GM12878 (cell line): ENCODE results near the gene PRM1. TPM values are rescaled to one million over a fixed set of nuclear protein-coding genes. Genes with fewer than 3 reads are reported as not detected.
A peak's percentile ranks its signal among the peaks of the same experiment; 100 is the strongest.

Experiments
- BCL11A ChIP-seq: IDR thresholded peaks from 2 replicates; pipeline ENCODE4 v1.6.1; 2011; ENCODE audit warnings: low read depth, low read length
- EGR1 ChIP-seq, 2 experiments: IDR thresholded peaks; 1 replicate in 1 of 2; 2 replicates in 1 of 2; pipeline ENCODE4 v1.6.1; 2011 to 2012; ENCODE audit warnings: low read depth in 2 of 2, low read length in 2 of 2, borderline replicate concordance in 1 of 2, mild to moderate bottlenecking in 1 of 2, moderate library complexity in 1 of 2
- POLR2A ChIP-seq: IDR thresholded peaks from 2 replicates; pipeline ENCODE4 v1.6.1; 2011; ENCODE audit warnings: low read depth, mild to moderate bottlenecking, low read length
- RBBP5 ChIP-seq: fragments of 200-600 bp; sonication (generic); conservative IDR thresholded peaks from 2 replicates; pipeline ENCODE4 v1.6.1; 2016
- TCF3 ChIP-seq: IDR thresholded peaks from 2 replicates; pipeline ENCODE4 v1.6.1; 2012; ENCODE audit warnings: low read depth, mild to moderate bottlenecking, low read length, borderline replicate concordance; ENCODE audit not compliant: insufficient read depth
- TCF7 ChIP-seq: IDR thresholded peaks from 2 replicates; pipeline ENCODE4 v1.6.1; 2014; ENCODE audit warnings: antibody characterized with exemption, borderline replicate concordance
- WRNIP1 ChIP-seq: IDR thresholded peaks from 2 replicates; pipeline ENCODE4 v1.6.1; 2011; ENCODE audit warnings: low read depth, low read length, improper control_type of control experiment, borderline replicate concordance
- polyA plus RNA-seq, 11 experiments: library from polyadenylated mRNA; depleted of rRNA in 4 of 11; unstranded in 6 of 11; stranded (reverse) in 5 of 11; fragments of >200 nt; fragmentation: Nextera tagmentation in 4 of 11; fragmentation: Illumina TruSeq in 1 of 11; extraction: Ambion mirVana in 4 of 11; extraction: Trizol in 1 of 11; gene quantifications; 1 replicate in 1 of 11; 2 replicates in 10 of 11; pipeline versions ENCODE4 v1.2.1 to v1.2.3, GENCODE V29; 2011 to 2016; ENCODE audit warnings: inconsistent platforms in 2 of 11, missing spikeins in 2 of 11, low read depth in 1 of 11
- total RNA-seq, 4 experiments: library from RNA; depleted of rRNA in 3 of 4; stranded (reverse); fragments of >200 nt in 3 of 4; fragmentation: Illumina TruSeq in 1 of 4; extraction: Trizol in 1 of 4; gene quantifications; 2 replicates each; pipeline versions ENCODE4 v1.2.1 to v1.2.3, GENCODE V29; 2013 to 2021
- TF ChIP-seq, protein P1 (sequence below): fragments of 450-650 bp; IDR thresholded peaks from 2 replicates; pipeline ENCODE4 v1.6.1; 2016; ENCODE audit warnings: mild to moderate bottlenecking
- TF ChIP-seq, protein P2 (sequence below): fragments of 450-650 bp; IDR thresholded peaks from 2 replicates; pipeline ENCODE4 v1.6.1; 2016; ENCODE audit warnings: mild to moderate bottlenecking
- TF ChIP-seq, protein P3 (sequence below): IDR thresholded peaks from 2 replicates; pipeline ENCODE4 v1.6.1; 2012; ENCODE audit warnings: low read length, inconsistent platforms
- TF ChIP-seq, protein P4 (sequence below): fragments of 450-650 bp; IDR thresholded peaks from 2 replicates; pipeline ENCODE4 v1.6.1; 2018; ENCODE audit warnings: borderline replicate concordance, mild to moderate bottlenecking; ENCODE audit not compliant: partially characterized antibody
- TF ChIP-seq, protein P5 (sequence below): IDR thresholded peaks from 2 replicates; pipeline ENCODE4 v1.6.1; 2012; ENCODE audit warnings: low read depth, low read length, improper control_type of control experiment
- TF ChIP-seq, protein P6 (sequence below): fragments of 450-650 bp; formaldehyde crosslinking; IDR thresholded peaks from 2 replicates; pipeline ENCODE4 v1.4.0; 2020; ENCODE audit warnings: mild to moderate bottlenecking, moderate library complexity

PRM1 gene
- total and polyA plus RNA-seq, 10 of the 15 experiments (the other 5 are each of a cell fraction or from before 2014, with no cell fraction given) = 0.20 TPM; not detected in 9

DNA sequence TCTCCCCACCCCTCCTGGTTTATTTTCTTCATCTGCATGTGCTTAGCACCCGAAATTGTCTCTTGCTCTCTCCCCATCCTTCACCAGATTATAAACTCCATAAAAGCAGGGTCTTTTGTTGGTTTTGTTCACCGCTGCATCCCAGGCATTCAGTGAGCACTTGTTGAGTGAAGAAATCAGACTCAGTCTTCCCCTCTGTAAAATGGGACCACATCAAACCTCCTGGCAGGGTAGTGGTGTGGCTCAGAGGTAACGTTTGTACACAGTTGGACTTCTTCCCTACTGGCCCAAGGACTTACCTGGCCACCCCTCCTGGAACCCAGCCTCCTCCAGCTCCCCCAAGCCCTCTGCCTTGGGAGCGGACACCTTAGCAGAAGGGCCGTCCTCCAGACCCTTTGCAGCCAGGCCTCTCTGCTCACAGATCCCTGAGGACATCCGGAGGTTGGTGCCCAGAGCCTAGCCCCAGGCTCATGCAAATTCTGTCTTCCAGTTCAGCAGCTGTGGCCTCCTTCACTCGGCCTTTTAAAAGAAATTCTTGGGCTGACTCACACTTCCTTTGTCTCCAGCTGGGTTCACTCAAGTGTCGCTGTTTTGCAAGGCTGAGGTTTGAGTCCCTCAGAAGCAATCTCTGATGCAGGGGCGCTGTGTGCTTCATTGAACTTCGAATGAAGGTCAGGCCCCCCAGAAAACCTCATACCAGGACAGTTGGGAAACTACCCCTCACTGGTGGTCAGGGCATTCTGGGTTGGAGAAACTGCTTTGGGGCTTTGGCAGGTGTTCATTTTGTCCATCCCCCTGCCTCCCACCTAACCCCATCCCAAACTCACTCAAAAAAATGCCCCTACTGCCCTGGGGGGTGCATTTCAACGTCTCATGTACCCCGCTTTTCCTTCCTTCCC, 47.3 kb upstream of the PRM1 start (continued):
- TF ChIP-seq EGR1 (IDR thresholded peaks at IDR 0.05; ENCODE audit: borderline replicate concordance in 1 of 2, low read depth in 2 of 2, low read length in 2 of 2) (0 out of 3 replicates have a peak, but pooled peaks of 1 of the 2 experiments have one; percentile 16), BCL11A (peak; percentile 90), TCF7 (peak; percentile 75; the same call in 1 of the 2 replicates), POLR2A (peak; percentile 78), RBBP5 (no peak), TCF3 (peak; percentile 99), WRNIP1 (peak; percentile 38; the same call in 1 of the 2 replicates)
- TF ChIP-seq, protein P1, sequence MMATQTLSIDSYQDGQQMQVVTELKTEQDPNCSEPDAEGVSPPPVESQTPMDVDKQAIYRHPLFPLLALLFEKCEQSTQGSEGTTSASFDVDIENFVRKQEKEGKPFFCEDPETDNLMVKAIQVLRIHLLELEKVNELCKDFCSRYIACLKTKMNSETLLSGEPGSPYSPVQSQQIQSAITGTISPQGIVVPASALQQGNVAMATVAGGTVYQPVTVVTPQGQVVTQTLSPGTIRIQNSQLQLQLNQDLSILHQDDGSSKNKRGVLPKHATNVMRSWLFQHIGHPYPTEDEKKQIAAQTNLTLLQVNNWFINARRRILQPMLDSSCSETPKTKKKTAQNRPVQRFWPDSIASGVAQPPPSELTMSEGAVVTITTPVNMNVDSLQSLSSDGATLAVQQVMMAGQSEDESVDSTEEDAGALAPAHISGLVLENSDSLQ = peak; percentile 87
- TF ChIP-seq, protein P2, sequence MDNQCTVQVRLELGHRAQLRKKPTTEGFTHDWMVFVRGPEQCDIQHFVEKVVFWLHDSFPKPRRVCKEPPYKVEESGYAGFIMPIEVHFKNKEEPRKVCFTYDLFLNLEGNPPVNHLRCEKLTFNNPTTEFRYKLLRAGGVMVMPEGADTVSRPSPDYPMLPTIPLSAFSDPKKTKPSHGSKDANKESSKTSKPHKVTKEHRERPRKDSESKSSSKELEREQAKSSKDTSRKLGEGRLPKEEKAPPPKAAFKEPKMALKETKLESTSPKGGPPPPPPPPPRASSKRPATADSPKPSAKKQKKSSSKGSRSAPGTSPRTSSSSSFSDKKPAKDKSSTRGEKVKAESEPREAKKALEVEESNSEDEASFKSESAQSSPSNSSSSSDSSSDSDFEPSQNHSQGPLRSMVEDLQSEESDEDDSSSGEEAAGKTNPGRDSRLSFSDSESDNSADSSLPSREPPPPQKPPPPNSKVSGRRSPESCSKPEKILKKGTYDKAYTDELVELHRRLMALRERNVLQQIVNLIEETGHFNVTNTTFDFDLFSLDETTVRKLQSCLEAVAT = peak; percentile 22; the same call in 1 of the 2 replicates
- TF ChIP-seq, protein P3, sequence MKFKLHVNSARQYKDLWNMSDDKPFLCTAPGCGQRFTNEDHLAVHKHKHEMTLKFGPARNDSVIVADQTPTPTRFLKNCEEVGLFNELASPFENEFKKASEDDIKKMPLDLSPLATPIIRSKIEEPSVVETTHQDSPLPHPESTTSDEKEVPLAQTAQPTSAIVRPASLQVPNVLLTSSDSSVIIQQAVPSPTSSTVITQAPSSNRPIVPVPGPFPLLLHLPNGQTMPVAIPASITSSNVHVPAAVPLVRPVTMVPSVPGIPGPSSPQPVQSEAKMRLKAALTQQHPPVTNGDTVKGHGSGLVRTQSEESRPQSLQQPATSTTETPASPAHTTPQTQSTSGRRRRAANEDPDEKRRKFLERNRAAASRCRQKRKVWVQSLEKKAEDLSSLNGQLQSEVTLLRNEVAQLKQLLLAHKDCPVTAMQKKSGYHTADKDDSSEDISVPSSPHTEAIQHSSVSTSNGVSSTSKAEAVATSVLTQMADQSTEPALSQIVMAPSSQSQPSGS = peak; percentile 97
- TF ChIP-seq, protein P4, sequence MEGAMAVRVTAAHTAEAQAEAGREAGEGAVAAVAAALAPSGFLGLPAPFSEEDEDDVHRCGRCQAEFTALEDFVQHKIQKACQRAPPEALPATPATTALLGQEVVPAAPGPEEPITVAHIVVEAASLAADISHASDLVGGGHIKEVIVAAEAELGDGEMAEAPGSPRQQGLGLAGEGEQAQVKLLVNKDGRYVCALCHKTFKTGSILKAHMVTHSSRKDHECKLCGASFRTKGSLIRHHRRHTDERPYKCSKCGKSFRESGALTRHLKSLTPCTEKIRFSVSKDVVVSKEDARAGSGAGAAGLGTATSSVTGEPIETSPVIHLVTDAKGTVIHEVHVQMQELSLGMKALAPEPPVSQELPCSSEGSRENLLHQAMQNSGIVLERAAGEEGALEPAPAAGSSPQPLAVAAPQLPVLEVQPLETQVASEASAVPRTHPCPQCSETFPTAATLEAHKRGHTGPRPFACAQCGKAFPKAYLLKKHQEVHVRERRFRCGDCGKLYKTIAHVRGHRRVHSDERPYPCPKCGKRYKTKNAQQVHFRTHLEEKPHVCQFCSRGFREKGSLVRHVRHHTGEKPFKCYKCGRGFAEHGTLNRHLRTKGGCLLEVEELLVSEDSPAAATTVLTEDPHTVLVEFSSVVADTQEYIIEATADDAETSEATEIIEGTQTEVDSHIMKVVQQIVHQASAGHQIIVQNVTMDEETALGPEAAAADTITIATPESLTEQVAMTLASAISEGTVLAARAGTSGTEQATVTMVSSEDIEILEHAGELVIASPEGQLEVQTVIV = no peak
- TF ChIP-seq, protein P5, sequence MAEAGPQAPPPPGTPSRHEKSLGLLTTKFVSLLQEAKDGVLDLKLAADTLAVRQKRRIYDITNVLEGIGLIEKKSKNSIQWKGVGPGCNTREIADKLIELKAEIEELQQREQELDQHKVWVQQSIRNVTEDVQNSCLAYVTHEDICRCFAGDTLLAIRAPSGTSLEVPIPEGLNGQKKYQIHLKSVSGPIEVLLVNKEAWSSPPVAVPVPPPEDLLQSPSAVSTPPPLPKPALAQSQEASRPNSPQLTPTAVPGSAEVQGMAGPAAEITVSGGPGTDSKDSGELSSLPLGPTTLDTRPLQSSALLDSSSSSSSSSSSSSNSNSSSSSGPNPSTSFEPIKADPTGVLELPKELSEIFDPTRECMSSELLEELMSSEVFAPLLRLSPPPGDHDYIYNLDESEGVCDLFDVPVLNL = no peak
- TF ChIP-seq, protein P6, sequence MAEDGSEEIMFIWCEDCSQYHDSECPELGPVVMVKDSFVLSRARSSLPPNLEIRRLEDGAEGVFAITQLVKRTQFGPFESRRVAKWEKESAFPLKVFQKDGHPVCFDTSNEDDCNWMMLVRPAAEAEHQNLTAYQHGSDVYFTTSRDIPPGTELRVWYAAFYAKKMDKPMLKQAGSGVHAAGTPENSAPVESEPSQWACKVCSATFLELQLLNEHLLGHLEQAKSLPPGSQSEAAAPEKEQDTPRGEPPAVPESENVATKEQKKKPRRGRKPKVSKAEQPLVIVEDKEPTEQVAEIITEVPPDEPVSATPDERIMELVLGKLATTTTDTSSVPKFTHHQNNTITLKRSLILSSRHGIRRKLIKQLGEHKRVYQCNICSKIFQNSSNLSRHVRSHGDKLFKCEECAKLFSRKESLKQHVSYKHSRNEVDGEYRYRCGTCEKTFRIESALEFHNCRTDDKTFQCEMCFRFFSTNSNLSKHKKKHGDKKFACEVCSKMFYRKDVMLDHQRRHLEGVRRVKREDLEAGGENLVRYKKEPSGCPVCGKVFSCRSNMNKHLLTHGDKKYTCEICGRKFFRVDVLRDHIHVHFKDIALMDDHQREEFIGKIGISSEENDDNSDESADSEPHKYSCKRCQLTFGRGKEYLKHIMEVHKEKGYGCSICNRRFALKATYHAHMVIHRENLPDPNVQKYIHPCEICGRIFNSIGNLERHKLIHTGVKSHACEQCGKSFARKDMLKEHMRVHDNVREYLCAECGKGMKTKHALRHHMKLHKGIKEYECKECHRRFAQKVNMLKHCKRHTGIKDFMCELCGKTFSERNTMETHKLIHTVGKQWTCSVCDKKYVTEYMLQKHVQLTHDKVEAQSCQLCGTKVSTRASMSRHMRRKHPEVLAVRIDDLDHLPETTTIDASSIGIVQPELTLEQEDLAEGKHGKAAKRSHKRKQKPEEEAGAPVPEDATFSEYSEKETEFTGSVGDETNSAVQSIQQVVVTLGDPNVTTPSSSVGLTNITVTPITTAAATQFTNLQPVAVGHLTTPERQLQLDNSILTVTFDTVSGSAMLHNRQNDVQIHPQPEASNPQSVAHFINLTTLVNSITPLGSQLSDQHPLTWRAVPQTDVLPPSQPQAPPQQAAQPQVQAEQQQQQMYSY (CRISPR knock-in tag) = no peak
